ENCODE results near the gene TP73.

DNA sequence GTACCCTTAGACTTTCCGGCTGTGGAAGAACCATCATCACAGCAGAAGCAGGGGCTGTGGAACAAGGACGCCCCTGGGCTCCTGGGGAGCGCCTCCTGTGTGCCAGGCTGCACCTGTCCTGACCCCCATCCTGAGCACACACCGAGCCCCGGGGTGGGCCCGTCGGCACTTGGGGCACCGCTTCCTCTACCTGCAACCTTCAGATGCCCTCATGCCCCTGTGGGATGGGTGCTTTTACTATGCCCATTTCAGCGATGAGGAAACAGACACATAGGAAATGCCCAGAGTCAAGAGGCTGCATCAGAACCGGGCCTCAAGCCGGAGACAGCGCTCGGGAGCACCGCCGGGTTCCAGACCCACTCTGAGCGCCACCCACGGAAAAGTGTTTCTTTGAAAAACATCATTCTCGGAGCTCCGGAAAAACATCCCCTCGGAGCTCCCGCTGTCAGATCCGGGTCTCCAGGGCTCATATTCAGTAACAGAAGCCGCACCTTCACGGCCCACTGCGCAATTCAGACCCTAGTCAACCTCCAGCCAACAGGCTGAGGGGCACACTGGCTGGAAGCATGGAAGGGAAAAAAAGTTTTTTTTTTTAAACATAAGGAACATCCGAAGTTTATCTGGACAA is 19.5 kb upstream of the TP73 start:
- TF ChIP-seq POLR2A (IDR thresholded peaks at IDR 0.05) = no peak
- TF ChIP-seq, protein P1, sequence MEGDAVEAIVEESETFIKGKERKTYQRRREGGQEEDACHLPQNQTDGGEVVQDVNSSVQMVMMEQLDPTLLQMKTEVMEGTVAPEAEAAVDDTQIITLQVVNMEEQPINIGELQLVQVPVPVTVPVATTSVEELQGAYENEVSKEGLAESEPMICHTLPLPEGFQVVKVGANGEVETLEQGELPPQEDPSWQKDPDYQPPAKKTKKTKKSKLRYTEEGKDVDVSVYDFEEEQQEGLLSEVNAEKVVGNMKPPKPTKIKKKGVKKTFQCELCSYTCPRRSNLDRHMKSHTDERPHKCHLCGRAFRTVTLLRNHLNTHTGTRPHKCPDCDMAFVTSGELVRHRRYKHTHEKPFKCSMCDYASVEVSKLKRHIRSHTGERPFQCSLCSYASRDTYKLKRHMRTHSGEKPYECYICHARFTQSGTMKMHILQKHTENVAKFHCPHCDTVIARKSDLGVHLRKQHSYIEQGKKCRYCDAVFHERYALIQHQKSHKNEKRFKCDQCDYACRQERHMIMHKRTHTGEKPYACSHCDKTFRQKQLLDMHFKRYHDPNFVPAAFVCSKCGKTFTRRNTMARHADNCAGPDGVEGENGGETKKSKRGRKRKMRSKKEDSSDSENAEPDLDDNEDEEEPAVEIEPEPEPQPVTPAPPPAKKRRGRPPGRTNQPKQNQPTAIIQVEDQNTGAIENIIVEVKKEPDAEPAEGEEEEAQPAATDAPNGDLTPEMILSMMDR (IDR thresholded peaks at IDR 0.05) = no peak
